Small intestine (tissue), 7 donors: ENCODE data around the gene PRR14L. TPM values are rescaled to one million over a fixed set of nuclear protein-coding genes. Genes with fewer than 3 reads are reported as not detected.
A peak's percentile ranks its signal among the peaks of the same experiment; 100 is the strongest.
"Not testable (repeated sequence)": the region's sequence is repeated elsewhere in the genome, so short reads cannot be mapped to it uniquely, and the experiment has no call there.

Experiments used
- DNase-seq, 2 donors: peaks; one replicate each; pipeline versions ENCODE4 v3.0.0 to v3.0.0-alpha.2; 2013
- FAIRE-seq: peaks from 2 replicates; lab custom pipeline; 2012; peaks lifted over from hg19 to GRCh38; lab: Jason Lieb, UNC
- H3K27ac ChIP-seq, 3 donors: one replicate each; pipeline ENCODE4 v1.5.1; 2013; ENCODE audit warnings: low read length in 2 of 3, mild to moderate bottlenecking in 2 of 3, control low read depth in 1 of 3, inconsistent platforms in 1 of 3, low read depth in 1 of 3, moderate library complexity in 1 of 3
- H3K27me3 ChIP-seq, 3 donors: one replicate each; pipeline ENCODE4 v1.6.1; 2013; ENCODE audit warnings: low read length in 3 of 3, inconsistent platforms in 1 of 3; ENCODE audit not compliant: control insufficient read depth in 3 of 3, insufficient read depth in 3 of 3
- H3K36me3 ChIP-seq, 3 donors: one replicate each; pipeline ENCODE4 v1.6.1; 2013; ENCODE audit warnings: low read length in 3 of 3, inconsistent platforms in 1 of 3, low read depth in 1 of 3, mild to moderate bottlenecking in 1 of 3, moderate library complexity in 1 of 3; ENCODE audit not compliant: control insufficient read depth in 3 of 3, insufficient read depth in 2 of 3
- H3K4me1 ChIP-seq, 3 donors: one replicate each; pipeline ENCODE4 v1.6.1; 2013; ENCODE audit warnings: low read length in 2 of 3, inconsistent platforms in 1 of 3, low read depth in 1 of 3, mild to moderate bottlenecking in 1 of 3, moderate library complexity in 1 of 3; ENCODE audit not compliant: control insufficient read depth in 3 of 3, insufficient read depth in 2 of 3
- H3K4me3 ChIP-seq, 3 donors: one replicate each; pipeline ENCODE4 v1.5.1; 2013; ENCODE audit warnings: low read length in 3 of 3, control low read depth in 1 of 3, inconsistent platforms in 1 of 3, low read depth in 1 of 3, mild to moderate bottlenecking in 1 of 3, moderate library complexity in 1 of 3
- H3K9me3 ChIP-seq, 2 donors: one replicate each; pipeline ENCODE4 v1.6.1; 2013; ENCODE audit warnings: low read depth in 1 of 2, low read length in 1 of 2; ENCODE audit not compliant: control insufficient read depth in 2 of 2, insufficient read depth in 1 of 2
- WGBS, 3 donors: extraction: QIAGEN DNeasy Blood & Tissue Kit; methylation state at CpG; one replicate each; pipeline ENCODE4 v1.1.7; 2013; 5-methylcytosine and 5-hydroxymethylcytosine counted together
- polyA plus RNA-seq, 4 donors: library from polyadenylated mRNA; stranded (reverse) in 3 of 4; unstranded in 1 of 4; fragments of 200-250 nt in 3 of 4; fragments of 120-200 nt in 1 of 4; gene quantifications; one replicate each; pipeline versions ENCODE4 v1.2.1 to v1.2.3, GENCODE V29; 2013
- donor health status: healthy with polysubstance abuse.
- donor health status: control.
- donor health status: control.
- donor health status: Bipolar disorder and iron deficiency.
- donor health status: healthy.

The PRR14L gene
- polyA plus RNA-seq, 4 donors, result 6.2 to 25.5 (median 9.3) TPM

DNA sequence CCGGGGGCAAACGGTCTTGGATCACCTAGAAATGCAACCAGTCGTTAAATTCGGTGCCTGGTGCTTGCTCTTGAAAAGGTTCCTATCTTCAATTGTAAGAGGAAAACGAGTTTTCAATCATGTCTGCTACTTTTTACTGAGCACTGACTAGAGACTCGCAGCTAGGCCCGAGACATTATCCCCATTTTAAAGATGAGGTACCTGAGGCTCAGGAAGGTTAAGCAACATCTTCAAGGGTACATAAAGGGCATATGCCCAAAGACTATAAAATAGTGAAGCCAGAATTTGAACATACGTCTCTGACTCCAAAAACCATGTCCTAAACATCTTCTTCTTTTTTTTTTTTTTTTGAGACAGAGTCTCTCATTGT is 87.3 kb downstream of the PRR14L start:
- Histone ChIP-seq H3K4me1 (peaks cover 2 to 11% (median 6%) of the 10 kb centered on the region in 3 donors), H3K27me3 (no peaks in the 10 kb centered on the region), H3K9me3 (no peaks in the 10 kb centered on the region), H3K27ac (peak overlapping the region; percentile 80 to 95 (median 86)), H3K4me3 (peak overlapping the region; percentile 64 to 95 (median 70)), H3K36me3 (peaks cover 0 to 6% (median 0%) of the 10 kb centered on the region in 3 donors)
- no peak for DNase-seq
- WGBS, 3 donors, result 16 to 57% (median 28%) methylated on average over 8 of the region's 8 CpGs
- FAIRE-seq, result no peak

DNA sequence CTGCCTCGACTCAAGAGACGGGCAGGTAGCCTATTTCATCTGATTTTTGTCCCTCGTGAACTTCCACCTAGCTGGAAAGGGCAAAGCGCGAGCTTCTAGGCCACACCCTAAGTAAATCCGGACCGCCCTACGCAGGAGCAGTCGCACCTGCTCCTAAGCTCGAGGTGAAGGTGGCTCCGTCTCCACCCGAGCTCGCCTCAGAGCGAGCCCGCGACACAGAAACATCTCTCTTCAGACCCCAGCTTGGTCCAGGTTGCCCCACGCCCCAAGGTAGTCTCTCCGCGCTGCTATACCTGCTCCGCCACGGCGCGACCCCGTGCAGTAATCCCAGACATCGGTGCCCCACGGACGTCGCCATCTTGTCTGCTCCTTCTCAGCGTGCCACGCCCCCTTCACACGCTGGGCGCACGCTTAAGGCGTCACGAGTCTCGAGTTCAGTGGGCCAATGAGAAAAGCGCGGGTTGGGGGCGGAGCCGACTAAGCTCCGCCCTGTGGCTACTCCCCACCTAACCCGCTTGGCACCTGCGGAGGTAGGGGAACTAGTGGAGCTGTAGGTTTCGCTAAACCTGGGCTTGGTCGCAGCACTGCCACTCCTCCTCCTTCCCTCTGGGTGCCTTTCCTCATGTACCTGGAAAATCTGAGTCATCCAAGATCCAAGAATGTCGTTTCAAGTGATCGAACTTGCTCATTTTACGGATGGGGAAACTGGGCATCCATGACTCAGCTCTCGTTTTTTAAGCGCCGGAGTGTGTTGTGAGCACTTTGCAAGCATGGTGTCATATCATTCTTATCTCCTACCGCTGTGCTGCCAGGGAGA is 87.9 kb downstream of the PRR14L start, which contains the start of gene PISD:
PISD (minus strand) TSS at position 365 of the 817 bp plus-strand sequence; CDS start at position 358, 7 bp downstream.
- DNase-seq (peak; percentile 98 to 100), FAIRE-seq (no peak)
- peaks cover 2 to 11% (median 6%) of the 10 kb centered on the region in 3 donors for H3K4me1 ChIP-seq
- H3K4me3 ChIP-seq, result peak within 1 kb of the TSS; percentile 64 to 95 (median 70)
- no peaks in the 10 kb centered on the region for H3K9me3 ChIP-seq
- peaks cover 0 to 6% (median 0%) of the 10 kb centered on the region in 3 donors for H3K36me3 ChIP-seq
- 0 to 3% (median 1%) methylated on average over 48 to 52 of the region's 52 CpGs for WGBS, 3 donors
- peak within 1 kb of the TSS; percentile 86 to 96 (median 95) for H3K27ac ChIP-seq
- no peaks in the 10 kb centered on the region for H3K27me3 ChIP-seq

DNA sequence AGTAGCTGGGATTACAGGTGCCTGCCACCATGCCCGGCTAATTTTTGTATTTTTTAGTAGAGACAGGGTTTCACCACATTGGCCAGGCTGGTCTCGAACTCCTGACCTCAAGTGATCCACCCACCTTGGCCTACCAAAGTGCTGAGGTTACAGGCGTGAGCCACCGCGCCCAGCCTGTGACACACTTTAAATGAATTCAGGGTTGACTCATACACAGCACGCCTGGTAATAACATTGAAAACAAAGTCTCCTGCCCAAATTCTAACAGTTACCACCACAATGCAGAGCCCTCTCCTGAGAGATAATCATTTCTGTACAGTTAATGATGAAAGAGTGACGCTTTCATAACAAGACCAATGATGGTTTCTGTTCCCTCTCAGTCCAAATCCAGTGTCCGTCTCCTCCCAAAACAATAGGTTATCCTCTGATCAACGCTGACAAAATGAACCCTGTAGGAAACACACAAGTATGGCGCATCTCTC is 89.0 kb downstream of the PRR14L start:
- peak; percentile 37 to 59 for DNase-seq
- WGBS, 3 donors, result 19 to 42% (median 27%) methylated on average over 10 of the region's 10 CpGs
- not testable (repeated sequence) for FAIRE-seq, H3K9me3 ChIP-seq, H3K27me3 ChIP-seq, H3K36me3 ChIP-seq
- Histone ChIP-seq H3K4me3 (peak overlapping the region in 2 of 3 donors; percentile 70 to 95), H3K27ac (peak overlapping the region; percentile 86 to 96 (median 95)), H3K4me1 (peaks cover 2 to 11% (median 6%) of the 10 kb centered on the region in 3 donors)

DNA sequence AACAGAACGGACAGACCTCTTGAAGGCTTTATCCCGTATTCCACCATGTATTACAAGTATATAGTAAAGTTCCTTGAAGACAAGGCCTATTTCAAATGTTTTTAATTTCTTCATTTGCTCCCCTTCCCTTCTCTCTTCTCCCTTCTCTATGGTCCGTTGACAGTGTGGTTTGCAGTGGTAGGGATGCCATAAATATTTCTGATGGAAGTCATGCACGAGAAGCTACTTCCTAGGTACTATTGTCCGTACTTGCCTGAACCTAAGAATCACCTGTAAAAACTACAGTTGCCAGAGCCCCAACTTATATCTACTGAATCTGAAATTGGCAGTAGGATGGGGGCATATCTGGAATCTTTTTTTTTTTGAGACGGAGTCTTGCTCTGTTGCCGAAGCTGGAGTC is 90.7 kb downstream of the PRR14L start:
- Histone ChIP-seq H3K36me3 (peaks cover 0 to 12% (median 0%) of the 10 kb centered on the region in 3 donors), H3K4me3 (no peak overlapping the region), H3K27me3 (no peaks in the 10 kb centered on the region), H3K27ac (no peak overlapping the region), H3K4me1 (peaks cover 2 to 11% (median 6%) of the 10 kb centered on the region in 3 donors), H3K9me3 (no peaks in the 10 kb centered on the region)
- 85 to 92% (median 88%) methylated on average over 7 of the region's 7 CpGs for WGBS, 3 donors
- DNase-seq, result no peak
- FAIRE-seq, result no peak

DNA sequence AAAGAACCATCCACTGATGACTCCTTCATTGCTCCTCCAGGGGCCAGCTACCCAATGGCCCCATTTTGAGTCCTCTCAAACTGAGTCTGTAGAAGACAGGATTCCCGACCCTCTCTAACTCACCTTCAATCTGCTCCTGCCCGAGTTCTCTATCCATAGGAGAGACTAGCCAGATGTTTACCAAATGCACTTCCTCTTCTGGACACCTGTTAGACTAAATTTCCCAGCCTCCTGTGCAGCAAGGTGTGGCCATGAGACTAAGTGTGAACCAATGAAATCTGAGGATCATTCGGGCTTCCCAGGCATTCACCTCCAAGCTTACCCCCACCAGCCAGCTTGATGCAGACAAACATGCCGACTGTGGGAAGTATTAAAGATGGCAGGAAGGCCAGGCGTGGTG is 95.5 kb downstream of the PRR14L start:
- DNase-seq, result no peak
- 91 to 92% (median 91%) methylated on average over 5 of the region's 5 CpGs for WGBS, 3 donors
- Histone ChIP-seq H3K27me3 (no peaks in the 10 kb centered on the region), H3K4me1 (peaks cover 0 to 2% (median 0%) of the 10 kb centered on the region in 3 donors), H3K27ac (no peak overlapping the region), H3K9me3 (no peaks in the 10 kb centered on the region), H3K4me3 (no peak overlapping the region), H3K36me3 (peaks cover 0 to 19% (median 0%) of the 10 kb centered on the region in 3 donors)
- FAIRE-seq, result no peak

DNA sequence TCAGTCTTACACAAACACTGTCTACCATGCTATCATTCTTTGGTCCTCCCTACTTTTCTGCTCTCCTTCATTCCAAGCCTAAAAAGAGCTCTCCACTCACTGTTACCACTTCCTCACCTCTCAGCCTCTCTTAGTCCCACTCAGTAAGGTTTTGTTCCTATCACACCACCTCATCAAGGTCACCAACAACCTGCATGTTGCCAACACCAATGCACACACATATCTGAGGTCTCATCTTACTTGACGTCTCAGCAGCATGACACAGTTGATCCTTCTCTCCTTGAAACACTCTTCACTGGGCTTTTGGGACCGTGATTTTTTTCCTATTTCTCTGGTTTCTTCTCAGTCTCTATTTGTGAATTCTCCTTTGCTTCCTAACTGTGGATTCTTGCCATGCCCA is 96.0 kb downstream of the PRR14L start:
- peaks cover 0 to 2% (median 0%) of the 10 kb centered on the region in 3 donors for H3K4me1 ChIP-seq
- DNase-seq (no peak), FAIRE-seq (no peak)
- H3K4me3 ChIP-seq, result no peak overlapping the region
- no peaks in the 10 kb centered on the region for H3K27me3 ChIP-seq
- H3K36me3 ChIP-seq, result peaks cover 0 to 22% (median 0%) of the 10 kb centered on the region in 3 donors
- no peak overlapping the region for H3K27ac ChIP-seq
- 81 to 86% (median 86%) methylated on average over 2 of the region's 2 CpGs for WGBS, 3 donors
- no peaks in the 10 kb centered on the region for H3K9me3 ChIP-seq

DNA sequence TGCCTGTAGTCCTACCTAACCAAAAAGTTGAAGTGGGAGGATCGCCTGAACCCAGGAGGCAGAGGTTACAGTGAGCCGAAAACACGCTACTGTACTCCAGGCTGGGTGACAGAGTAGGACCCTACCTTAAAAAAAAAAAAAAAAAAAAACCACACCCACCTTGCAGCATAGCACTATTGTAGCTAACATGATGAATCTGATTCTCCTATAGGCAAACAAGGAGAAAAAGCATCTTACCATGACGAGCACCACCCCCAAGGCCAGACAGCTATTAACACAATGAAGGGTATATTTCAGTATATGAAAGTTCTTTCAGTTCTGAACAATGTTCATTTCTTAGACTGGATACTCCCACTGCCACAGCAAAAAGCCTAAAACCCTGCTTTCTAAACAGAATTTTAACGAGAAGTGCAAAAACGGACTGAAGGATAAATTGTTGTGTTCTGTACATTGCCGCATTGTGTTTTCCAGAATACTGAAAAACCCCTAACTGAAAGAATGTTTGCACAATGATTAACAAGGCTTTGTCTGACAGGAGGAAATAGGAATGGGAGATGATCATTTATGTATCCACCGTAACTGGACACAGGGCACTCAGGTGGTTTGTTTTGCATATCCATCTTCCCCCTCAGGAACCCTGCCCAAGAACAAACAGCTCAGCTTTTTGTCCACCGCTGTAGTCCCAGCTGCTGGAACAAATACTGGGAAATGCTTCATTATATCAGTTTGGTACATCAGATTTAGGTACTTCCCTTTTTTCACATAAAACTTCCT is 96.8 kb downstream of the PRR14L start:
- Histone ChIP-seq H3K9me3 (no peaks in the 10 kb centered on the region), H3K27ac (no peak overlapping the region)
- FAIRE-seq, result no peak

DNA sequence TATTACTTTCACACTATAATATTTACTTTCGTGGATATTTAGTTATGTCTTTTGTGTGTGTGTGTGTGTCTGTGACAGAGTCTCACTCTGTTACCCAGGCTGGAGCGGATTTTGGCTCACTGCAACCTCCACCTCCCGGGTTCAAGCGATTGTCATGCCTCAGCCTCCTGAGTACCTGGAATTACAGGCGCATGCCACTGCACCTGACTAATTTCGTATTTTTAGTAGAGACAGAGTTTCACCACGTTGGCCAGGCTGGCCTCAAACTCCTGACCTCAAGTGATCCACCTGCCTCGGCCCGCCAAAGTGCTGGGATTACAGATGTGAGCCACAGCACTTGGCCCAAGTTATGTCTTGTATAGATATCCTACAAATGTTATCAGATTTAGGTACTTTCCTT is 97.8 kb downstream of the PRR14L start:
- Histone ChIP-seq H3K36me3 (peaks cover 0 to 28% (median 2%) of the 10 kb centered on the region in 3 donors), H3K27me3 (no peaks in the 10 kb centered on the region), H3K9me3 (no peaks in the 10 kb centered on the region), H3K4me3 (no peak overlapping the region), H3K4me1 (peaks cover 0 to 8% (median under 1%) of the 10 kb centered on the region in 3 donors), H3K27ac (no peak overlapping the region)
- DNase-seq (no peak), FAIRE-seq (no peak)
- 81 to 86% (median 85%) methylated on average over 9 of the region's 9 CpGs for WGBS, 3 donors

More for the DNA sequence above, 96.8 kb downstream of the PRR14L start:
- Histone ChIP-seq H3K4me1 (peaks cover 0 to 1% (median 0%) of the 10 kb centered on the region in 3 donors), H3K27me3 (no peaks in the 10 kb centered on the region), H3K36me3 (peaks cover 0 to 25% (median 2%) of the 10 kb centered on the region in 3 donors), H3K4me3 (no peak overlapping the region)
- 84 to 87% (median 86%) methylated on average over 9 of the region's 9 CpGs for WGBS, 3 donors
- DNase-seq, result no peak
